HepG2 (cell line): Measurements from ENCODE around the gene CHST4. TPM values are rescaled to one million over a fixed set of nuclear protein-coding genes. Genes with fewer than 3 reads are reported as not detected.

ENCODE experiments used
- ARNTL ChIP-seq: sonication (generic); formaldehyde crosslinking; IDR thresholded peaks from 2 replicates; pipeline ENCODE4 v1.4.0; 2020; ENCODE audit warnings: mild to moderate bottlenecking, missing genetic modification reagents
- ATAD3A ChIP-seq: sonication (generic); formaldehyde crosslinking; IDR thresholded peaks from 2 replicates; pipeline ENCODE4 v1.4.0; 2020; ENCODE audit warnings: missing genetic modification reagents
- ATRX ChIP-seq: sonication (generic); formaldehyde crosslinking; IDR thresholded peaks from 2 replicates; pipeline ENCODE4 v1.4.0; 2020; ENCODE audit warnings: missing genetic modification reagents, borderline replicate concordance
- CREM ChIP-seq, 2 experiments: sonication (generic) in 1 of 2; formaldehyde crosslinking in 1 of 2; IDR thresholded peaks; 2 replicates each; pipeline versions ENCODE4 v1.4.0 to v1.6.1; 2016 to 2020; ENCODE audit warnings: antibody characterized with exemption in 1 of 2, mild to moderate bottlenecking in 1 of 2, missing genetic modification reagents in 1 of 2
- DBP ChIP-seq: sonication (generic); formaldehyde crosslinking; IDR thresholded peaks from 2 replicates; pipeline ENCODE4 v1.4.0; 2020; ENCODE audit warnings: missing genetic modification reagents; ENCODE audit errors: not compliant biosample characterization
- EHMT2 ChIP-seq: fragments of 200-600 bp; sonication (generic); IDR thresholded peaks from 2 replicates; pipeline ENCODE4 v1.7.0; 2017; ENCODE audit warnings: antibody characterized with exemption, low read depth, low read length, borderline replicate concordance
- FOXM1 ChIP-seq: sonication (generic); formaldehyde crosslinking; IDR thresholded peaks from 2 replicates; pipeline ENCODE4 v1.5.0; 2020; ENCODE audit warnings: missing genetic modification reagents
- HOXA5 ChIP-seq: sonication (generic); formaldehyde crosslinking; IDR thresholded peaks from 2 replicates; pipeline ENCODE4 v1.4.0; 2020; ENCODE audit warnings: missing genetic modification reagents
- MLX ChIP-seq: IDR thresholded peaks from 2 replicates; pipeline ENCODE4 v1.6.1; 2016
- MTF2 ChIP-seq: sonication (generic); formaldehyde crosslinking; IDR thresholded peaks from 2 replicates; pipeline ENCODE4 v1.5.0; 2020; ENCODE audit warnings: missing genetic modification reagents, borderline replicate concordance
- NBN ChIP-seq: fragments of 450-650 bp; conservative IDR thresholded peaks from 2 replicates; pipeline ENCODE4 v1.6.1; 2017
- NR2F6 ChIP-seq, 2 experiments: IDR thresholded peaks; 2 replicates each; pipeline ENCODE4 v1.6.1; 2016; ENCODE audit warnings: antibody characterized with exemption in 1 of 2, mild to moderate bottlenecking in 1 of 2
- REPIN1 ChIP-seq: sonication (generic); formaldehyde crosslinking; IDR thresholded peaks from 2 replicates; pipeline ENCODE4 v1.8.0; 2022; ENCODE audit warnings: missing genetic modification reagents, low read depth, mild to moderate bottlenecking, borderline replicate concordance
- SOX13 ChIP-seq, 3 experiments: fragments of 450-650 bp in 1 of 3; sonication (generic) in 1 of 3; formaldehyde crosslinking in 1 of 3; IDR thresholded peaks in 2 of 3; conservative IDR thresholded peaks in 1 of 3; 2 replicates each; pipeline versions ENCODE4 v1.5.0 to v1.6.1; 2016 to 2020; ENCODE audit warnings: antibody characterized with exemption in 1 of 3, mild to moderate bottlenecking in 1 of 3, missing compliant biosample characterization in 1 of 3, missing genetic modification reagents in 1 of 3, moderate library complexity in 1 of 3
- TBL1XR1 ChIP-seq: fragments of 150-350 bp; IDR thresholded peaks from 2 replicates; pipeline ENCODE4 v1.6.1; 2014; ENCODE audit warnings: borderline replicate concordance, low read length; ENCODE audit not compliant: partially characterized antibody
- ZBTB26 ChIP-seq: IDR thresholded peaks from 2 replicates; pipeline ENCODE4 v1.6.1; 2016; ENCODE audit warnings: missing compliant biosample characterization, missing genetic modification reagents, borderline replicate concordance
- ZFP62 ChIP-seq: sonication (generic); formaldehyde crosslinking; IDR thresholded peaks from 2 replicates; pipeline ENCODE4 v1.4.0; 2020; ENCODE audit warnings: missing genetic modification reagents
- ZFX ChIP-seq: sonication (generic); formaldehyde crosslinking; IDR thresholded peaks from 2 replicates; pipeline ENCODE4 v1.4.0; 2020; ENCODE audit warnings: mild to moderate bottlenecking, low read depth, missing genetic modification reagents, moderate library complexity
- ZNF414 ChIP-seq: sonication (generic); formaldehyde crosslinking; IDR thresholded peaks from 2 replicates; pipeline ENCODE4 v1.5.0; 2020; ENCODE audit warnings: missing genetic modification reagents
- ZNF556 ChIP-seq: sonication (generic); formaldehyde crosslinking; IDR thresholded peaks from 2 replicates; pipeline ENCODE4 v1.4.0; 2020; ENCODE audit warnings: mild to moderate bottlenecking, missing genetic modification reagents, borderline replicate concordance
- ZNF616 ChIP-seq: sonication (generic); formaldehyde crosslinking; IDR thresholded peaks from 2 replicates; pipeline ENCODE4 v1.5.0; 2020; ENCODE audit warnings: low read depth, mild to moderate bottlenecking, missing genetic modification reagents
- ZNF773 ChIP-seq: sonication (generic); formaldehyde crosslinking; IDR thresholded peaks from 2 replicates; pipeline ENCODE4 v1.4.0; 2020; ENCODE audit warnings: missing genetic modification reagents, borderline replicate concordance
- polyA plus RNA-seq, 8 experiments: library from polyadenylated mRNA; depleted of rRNA in 3 of 8; stranded (reverse) in 7 of 8; unstranded in 1 of 8; fragments of >200 nt; fragmentation: Illumina TruSeq in 4 of 8; extraction: Trizol in 4 of 8; gene quantifications; 2 replicates each; pipeline versions ENCODE4 v1.2.1 to v1.2.3, GENCODE V29; 2011 to 2016; ENCODE audit warnings: low read depth in 4 of 8, missing spikeins in 1 of 8, mixed read lengths in 1 of 8; ENCODE audit not compliant: insufficient read depth in 1 of 8
- total RNA-seq, 5 experiments: library from RNA; depleted of rRNA; stranded (reverse); fragments of >200 nt; fragmentation: Illumina TruSeq; extraction: Trizol; gene quantifications; 2 replicates each; pipeline ENCODE4 v1.2.3, GENCODE V29; 2016; ENCODE audit warnings: low read depth in 1 of 5
- TF ChIP-seq, protein P1 (sequence below): sonication (generic); formaldehyde crosslinking; IDR thresholded peaks from 2 replicates; pipeline ENCODE4 v1.8.1; 2023; ENCODE audit warnings: missing genetic modification reagents, mild to moderate bottlenecking, borderline replicate concordance
- TF ChIP-seq, protein P2 (sequence below): IDR thresholded peaks from 2 replicates; pipeline ENCODE4 v1.6.1; 2012; ENCODE audit warnings: low read depth, low read length, improper control_type of control experiment

Gene CHST4
- total and polyA plus RNA-seq, 2 of the 13 experiments (the other 11 are each of a cell fraction or from before 2014, with no cell fraction given): not detected

GRCh38 chr16:71557954-71558582, 31.8 kb downstream of the CHST4 start (continued):
- TF ChIP-seq NR2F6 (IDR thresholded peaks at IDR 0.05) (no peak), NR2F6 (CRISPR knock-in tag; IDR thresholded peaks at IDR 0.05) (0 out of 2 replicates have a peak, but pooled peaks have one; percentile 21), ZFX (CRISPR knock-in tag) (no peak), NBN (no peak), ATAD3A (CRISPR knock-in tag) (no peak), TBL1XR1 (no peak), EHMT2 (peak; percentile 56; the same call in 1 of the 2 replicates), ZFP62 (CRISPR knock-in tag) (no peak), REPIN1 (no peak), ARNTL (CRISPR knock-in tag) (no peak), ZNF556 (no peak), ZNF773 (CRISPR knock-in tag) (no peak), ZBTB26 (no peak), ZNF616 (CRISPR knock-in tag) (no peak), FOXM1 (CRISPR knock-in tag) (no peak), DBP (CRISPR knock-in tag) (no peak), ATRX (no peak), MLX (CRISPR knock-in tag) (no peak), SOX13 (IDR thresholded peaks at IDR 0.05) (no peak), SOX13 (CRISPR knock-in tag; conservative IDR thresholded peaks at IDR 0.05 in 1 of 2, IDR thresholded peaks at IDR 0.05 in 1 of 2) (peak in 1 of 2 experiments; percentile 33; a peak in 1 of 4 replicates), MTF2 (CRISPR knock-in tag) (no peak), ZNF414 (0 out of 2 replicates have a peak, but pooled peaks have one; percentile 39), HOXA5 (CRISPR knock-in tag) (0 out of 2 replicates have a peak, but pooled peaks have one; percentile 25), CREM (IDR thresholded peaks at IDR 0.05) (no peak), CREM (CRISPR knock-in tag; IDR thresholded peaks at IDR 0.05) (no peak)
- TF ChIP-seq, protein P1, sequence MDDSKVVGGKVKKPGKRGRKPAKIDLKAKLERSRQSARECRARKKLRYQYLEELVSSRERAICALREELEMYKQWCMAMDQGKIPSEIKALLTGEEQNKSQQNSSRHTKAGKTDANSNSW (CRISPR knock-in tag): no peak
- TF ChIP-seq, protein P2, sequence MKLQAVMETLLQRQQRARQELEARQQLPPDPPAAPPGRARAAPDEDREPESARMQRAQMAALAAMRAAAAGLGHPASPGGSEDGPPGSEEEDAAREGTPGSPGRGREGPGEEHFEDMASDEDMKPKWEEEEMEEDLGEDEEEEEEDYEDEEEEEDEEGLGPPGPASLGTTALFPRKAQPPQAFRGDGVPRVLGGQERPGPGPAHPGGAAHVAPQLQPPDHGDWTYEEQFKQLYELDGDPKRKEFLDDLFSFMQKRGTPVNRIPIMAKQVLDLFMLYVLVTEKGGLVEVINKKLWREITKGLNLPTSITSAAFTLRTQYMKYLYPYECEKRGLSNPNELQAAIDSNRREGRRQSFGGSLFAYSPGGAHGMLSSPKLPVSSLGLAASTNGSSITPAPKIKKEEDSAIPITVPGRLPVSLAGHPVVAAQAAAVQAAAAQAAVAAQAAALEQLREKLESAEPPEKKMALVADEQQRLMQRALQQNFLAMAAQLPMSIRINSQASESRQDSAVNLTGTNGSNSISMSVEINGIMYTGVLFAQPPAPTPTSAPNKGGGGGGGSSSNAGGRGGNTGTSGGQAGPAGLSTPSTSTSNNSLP: no peak; the same call in 1 of the 2 replicates
